Mucosa of descending colon (tissue), 3 donors: Measurements from ENCODE around the gene PRDM5. TPM values are rescaled to one million over a fixed set of nuclear protein-coding genes. Genes with fewer than 3 reads are reported as not detected.

ENCODE experiments used
- ATAC-seq: fragments of 200-7000 bp; cut with Tn5 transposase; one replicate; pipeline ENCODE4 v1.9.1; 2020; ENCODE audit warnings: mild to moderate bottlenecking, moderate library complexity
- DNase-seq, 3 donors: peaks; one replicate each; pipeline ENCODE4 v3.0.0-alpha.2; 2020
- H3K36me3 ChIP-seq: fragments of 200-600 bp; one replicate; pipeline ENCODE4 v1.8.0; 2021; ENCODE audit warnings: low read depth, mild to moderate bottlenecking
- H3K4me1 ChIP-seq: fragments of 200-600 bp; one replicate; pipeline ENCODE4 v1.8.0; 2021; ENCODE audit warnings: low read depth, mild to moderate bottlenecking
- H3K4me3 ChIP-seq: fragments of 200-600 bp; one replicate; pipeline ENCODE4 v1.8.0; 2021; ENCODE audit warnings: mild to moderate bottlenecking
- H3K9me3 ChIP-seq: fragments of 200-600 bp; one replicate; pipeline ENCODE4 v1.8.0; 2021; ENCODE audit warnings: mild to moderate bottlenecking
- intact Hi-C, 2 donors: fragments of 100-400 bp; cut with DNase I in 1 of 2; cut with micrococcal nuclease in 1 of 2; formaldehyde crosslinking; loops; one replicate each; pipeline versions ENCODE4 v1.11.0 to v1.11.1; 2022; cut with DNase I, micrococcal nuclease
- total RNA-seq, 3 donors: library from RNA; stranded (reverse); fragmentation: NEBNext Ultra II Directional in 2 of 3; extraction: Animal tissue kit (Norgen Biotek cat#: 25700) in 2 of 3; gene quantifications; one replicate each; pipeline versions ENCODE4 v1.2.1 to v1.2.4, GENCODE V29; 2021 to 2023
- TF ChIP-seq, protein P1 (sequence below): fragments of 200-600 bp; IDR thresholded peaks from one replicate; pipeline ENCODE4 v1.8.0; 2022; ENCODE audit warnings: antibody characterized with exemption, mild to moderate bottlenecking
- donor health status: DM: no; HTN: no; CAD: no; lungs with moderate emphysema.
- donor health status: DM: no; HTN: no; CAD: no.
- donor health status: DM: no; HTN: yes; CAD: no.

The PRDM5 gene
- total RNA-seq, 3 donors from 2014 or later, result 8.7 to 12.2 (median 10.2) TPM

DNA sequence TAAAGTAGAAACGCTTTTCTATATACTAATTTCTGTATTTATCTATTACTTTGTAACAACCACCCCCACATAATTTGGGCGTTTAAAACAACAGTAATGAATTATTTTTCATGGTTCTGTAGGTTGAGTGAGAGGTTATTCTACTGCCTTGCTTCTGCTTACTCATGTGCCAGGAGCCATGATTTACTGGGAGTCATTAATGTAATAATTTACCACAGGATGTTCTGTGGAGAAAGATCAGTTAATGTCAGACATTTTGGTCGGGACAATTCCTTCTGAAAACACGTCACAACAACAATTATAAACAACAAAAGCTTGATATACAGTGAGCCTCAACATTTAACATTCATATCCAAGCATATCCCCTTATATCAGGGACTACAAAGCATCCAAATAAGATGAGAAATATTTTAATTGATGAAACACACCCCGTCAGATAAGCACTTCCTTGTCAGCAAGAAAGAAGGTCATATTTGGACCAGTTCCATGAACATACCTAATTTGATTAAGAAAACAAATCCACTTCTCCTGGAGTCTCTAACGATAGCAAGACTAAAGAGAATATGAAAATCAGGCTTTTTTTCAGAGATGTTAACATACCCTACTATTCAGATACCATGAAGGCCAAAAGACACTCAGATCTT lies 238.5 kb downstream of the PRDM5 start:
- no peak for ATAC-seq
- intact Hi-C loops, result no loop called here
- Histone ChIP-seq H3K4me3 (no peak overlapping the region), H3K36me3 (no peaks in the 10 kb centered on the region), H3K9me3 (no peaks in the 10 kb centered on the region), H3K4me1 (no peaks in the 10 kb centered on the region)
- TF ChIP-seq, protein P1, sequence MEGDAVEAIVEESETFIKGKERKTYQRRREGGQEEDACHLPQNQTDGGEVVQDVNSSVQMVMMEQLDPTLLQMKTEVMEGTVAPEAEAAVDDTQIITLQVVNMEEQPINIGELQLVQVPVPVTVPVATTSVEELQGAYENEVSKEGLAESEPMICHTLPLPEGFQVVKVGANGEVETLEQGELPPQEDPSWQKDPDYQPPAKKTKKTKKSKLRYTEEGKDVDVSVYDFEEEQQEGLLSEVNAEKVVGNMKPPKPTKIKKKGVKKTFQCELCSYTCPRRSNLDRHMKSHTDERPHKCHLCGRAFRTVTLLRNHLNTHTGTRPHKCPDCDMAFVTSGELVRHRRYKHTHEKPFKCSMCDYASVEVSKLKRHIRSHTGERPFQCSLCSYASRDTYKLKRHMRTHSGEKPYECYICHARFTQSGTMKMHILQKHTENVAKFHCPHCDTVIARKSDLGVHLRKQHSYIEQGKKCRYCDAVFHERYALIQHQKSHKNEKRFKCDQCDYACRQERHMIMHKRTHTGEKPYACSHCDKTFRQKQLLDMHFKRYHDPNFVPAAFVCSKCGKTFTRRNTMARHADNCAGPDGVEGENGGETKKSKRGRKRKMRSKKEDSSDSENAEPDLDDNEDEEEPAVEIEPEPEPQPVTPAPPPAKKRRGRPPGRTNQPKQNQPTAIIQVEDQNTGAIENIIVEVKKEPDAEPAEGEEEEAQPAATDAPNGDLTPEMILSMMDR, result no peak
- no peak for DNase-seq

DNA sequence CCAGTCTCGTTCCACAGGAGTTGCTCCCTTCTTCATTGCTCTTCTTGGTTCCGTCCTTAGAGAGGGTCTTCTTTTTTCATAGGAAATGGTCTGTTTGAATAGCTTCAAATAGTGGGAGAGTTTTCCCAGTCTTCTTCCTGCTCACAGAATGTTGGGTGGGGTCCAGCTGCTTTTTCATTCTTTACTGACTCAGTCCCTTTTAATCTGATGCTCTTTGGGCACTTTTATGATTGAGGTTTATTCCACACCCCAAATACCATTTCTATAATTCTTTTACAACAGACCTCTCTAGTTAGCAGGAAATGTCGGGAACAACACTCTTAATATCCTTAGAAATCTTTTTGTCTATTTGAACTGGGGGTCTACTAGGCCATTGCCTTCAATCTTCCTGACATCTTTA lies 239.5 kb downstream of the PRDM5 start:
- TF ChIP-seq, protein P1, result no peak
- ATAC-seq (no peak), DNase-seq (no peak)
- no peaks in the 10 kb centered on the region for H3K4me1 ChIP-seq
- H3K36me3 ChIP-seq, result no peaks in the 10 kb centered on the region
- no peaks in the 10 kb centered on the region for H3K9me3 ChIP-seq
- intact Hi-C loops, result no loop called here
- no peak overlapping the region for H3K4me3 ChIP-seq

DNA sequence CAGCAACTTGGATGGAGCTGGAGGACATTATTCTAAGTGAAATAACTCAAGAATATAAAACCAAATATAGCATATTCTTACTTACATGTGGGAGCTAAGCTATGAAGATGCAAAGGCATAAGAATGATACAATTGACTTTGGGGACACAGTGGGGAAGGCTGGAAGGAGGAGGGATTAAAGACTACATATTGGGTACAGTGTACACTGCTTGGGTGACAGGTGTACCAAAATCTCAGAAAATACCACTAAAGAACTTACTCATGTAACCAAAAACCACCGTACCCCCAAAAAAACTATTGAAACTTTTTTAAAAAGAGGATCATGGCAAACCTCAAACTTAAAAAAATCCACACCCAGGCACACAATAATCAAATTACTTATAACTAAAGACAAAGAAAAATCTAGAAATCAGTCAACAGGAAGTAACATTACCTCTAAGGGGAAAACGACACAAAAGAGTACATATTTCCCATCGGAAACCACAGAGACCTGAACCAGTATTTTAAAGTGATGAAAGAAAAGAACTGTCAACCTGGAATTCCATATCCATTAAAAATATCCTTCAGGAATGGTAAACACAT lies 241.8 kb downstream of the PRDM5 start:
- ATAC-seq (no peak), DNase-seq (no peak)
- intact Hi-C loops, result no loop called here
- H3K4me1 ChIP-seq, result no peaks in the 10 kb centered on the region
- no peaks in the 10 kb centered on the region for H3K9me3 ChIP-seq
- TF ChIP-seq, protein P1, result no peak
- no peaks in the 10 kb centered on the region for H3K36me3 ChIP-seq
- H3K4me3 ChIP-seq, result no peak overlapping the region

DNA sequence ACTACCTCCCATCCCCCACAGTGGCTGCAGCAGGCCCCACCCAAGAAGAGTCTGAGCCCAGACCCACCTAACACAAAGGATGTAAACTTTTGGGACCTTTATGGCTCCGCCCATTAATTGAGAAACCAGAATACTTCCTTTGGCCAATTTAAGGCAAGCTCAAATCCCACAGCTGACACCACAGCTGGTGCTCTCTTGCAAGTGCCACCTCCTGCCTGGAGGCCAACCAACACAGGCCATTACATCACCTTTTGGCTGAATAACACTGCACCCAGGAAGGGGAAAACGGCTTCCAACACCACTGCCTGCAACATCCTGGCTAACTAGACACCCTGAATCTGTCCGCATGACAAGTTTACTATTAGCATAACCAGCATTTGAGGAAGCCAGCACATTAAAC lies 248.8 kb downstream of the PRDM5 start:
- H3K36me3 ChIP-seq, result no peaks in the 10 kb centered on the region
- peaks cover 2% of the 10 kb centered on the region for H3K9me3 ChIP-seq
- DNase-seq (no peak), ATAC-seq (no peak)
- TF ChIP-seq, protein P1, result no peak
- intact Hi-C loops, result no loop called here
- H3K4me1 ChIP-seq, result no peaks in the 10 kb centered on the region
- no peak overlapping the region for H3K4me3 ChIP-seq

DNA sequence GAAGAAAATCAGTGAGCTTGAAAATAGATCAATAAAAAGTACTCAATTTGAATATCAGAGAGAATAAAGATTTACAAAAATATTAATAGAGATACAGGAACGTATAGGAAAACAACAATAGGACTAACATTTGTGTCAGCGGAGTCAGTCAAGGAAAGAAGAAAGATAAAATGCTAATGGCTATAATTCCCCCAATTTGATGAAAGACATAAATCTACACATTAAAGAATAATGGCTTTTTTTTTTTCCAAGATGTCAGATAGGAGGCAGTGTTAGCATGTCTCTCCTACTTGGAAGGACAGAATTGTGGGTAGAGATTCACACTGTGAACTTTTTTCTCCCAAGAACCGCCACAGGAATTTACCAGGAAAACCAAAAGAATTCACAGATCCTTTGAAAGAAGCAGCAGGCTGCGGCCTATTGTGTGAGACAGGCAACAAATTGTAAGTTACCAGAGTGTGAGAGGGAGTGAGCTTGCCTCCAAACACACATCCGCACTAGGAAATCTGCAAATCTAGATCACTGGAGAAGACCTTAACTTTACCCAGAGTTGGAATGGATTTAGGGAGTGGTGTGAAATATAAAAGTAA lies 249.9 kb downstream of the PRDM5 start:
- ATAC-seq, result no peak
- TF ChIP-seq, protein P1, result no peak
- Histone ChIP-seq H3K4me1 (no peaks in the 10 kb centered on the region), H3K9me3 (peaks cover 2% of the 10 kb centered on the region), H3K4me3 (no peak overlapping the region), H3K36me3 (no peaks in the 10 kb centered on the region)
- DNase-seq, result no peak
- intact Hi-C loops, result no loop called here
